DOHH2 (cell line): Measurements from ENCODE around the gene LRRC32.

ENCODE experiments used
- H3F3A ChIP-seq: fragments of 200-600 bp; sonication (generic), shearing (Covaris generic); 2 replicates; pipeline ENCODE4 v1.6.0; 2016; ENCODE audit warnings: antibody characterized with exemption, mild to moderate bottlenecking; ENCODE audit not compliant: control insufficient read depth, insufficient read depth
- H3K27ac ChIP-seq: fragments of 200-600 bp; sonication (generic); 2 replicates; pipeline ENCODE4 v1.5.1; 2014; ENCODE audit warnings: low read depth, mild to moderate bottlenecking, low read length, moderate library complexity
- H3K27me3 ChIP-seq: fragments of 200-600 bp; sonication (generic); 2 replicates; pipeline ENCODE4 v1.6.1; 2014; ENCODE audit warnings: mild to moderate bottlenecking, low read length, mixed read lengths; ENCODE audit not compliant: control insufficient read depth
- H3K36me3 ChIP-seq: fragments of 200-600 bp; sonication (generic); 2 replicates; pipeline ENCODE4 v1.6.1; 2014; ENCODE audit warnings: mild to moderate bottlenecking, low read length, moderate library complexity, mixed read lengths; ENCODE audit not compliant: control insufficient read depth
- H3K4me1 ChIP-seq: fragments of 200-600 bp; sonication (generic); 2 replicates; pipeline ENCODE4 v1.6.1; 2014; ENCODE audit warnings: mild to moderate bottlenecking, low read length, mixed read lengths; ENCODE audit not compliant: control insufficient read depth
- H3K4me2 ChIP-seq: fragments of 200-600 bp; sonication (generic); 2 replicates; pipeline ENCODE4 v1.6.0; 2014; ENCODE audit warnings: mild to moderate bottlenecking, low read length, moderate library complexity
- H3K4me3 ChIP-seq: fragments of 200-600 bp; sonication (generic); 2 replicates; pipeline ENCODE4 v1.5.1; 2014; ENCODE audit warnings: mild to moderate bottlenecking, low read length, mixed read lengths
- H3K79me2 ChIP-seq: fragments of 200-600 bp; sonication (generic); 2 replicates; pipeline ENCODE4 v1.6.1; 2014; ENCODE audit warnings: mild to moderate bottlenecking, low read length, mixed read lengths; ENCODE audit not compliant: control insufficient read depth
- H3K9me2 ChIP-seq: fragments of 200-600 bp; sonication (generic); replicated peaks from 2 replicates; pipeline ENCODE4 v1.6.1; 2014; ENCODE audit warnings: mild to moderate bottlenecking, low read length, mixed read lengths; ENCODE audit not compliant: control insufficient read depth
- H3K9me3 ChIP-seq: fragments of 200-600 bp; sonication (generic); 2 replicates; pipeline ENCODE4 v1.6.1; 2014; ENCODE audit warnings: antibody characterized with exemption, low read length, mixed read lengths; ENCODE audit not compliant: control insufficient read depth, insufficient read depth
- H4K20me1 ChIP-seq: fragments of 200-600 bp; sonication (generic); 2 replicates; pipeline ENCODE4 v1.6.0; 2014; ENCODE audit warnings: low read depth, mild to moderate bottlenecking, antibody characterized with exemption, low read length, moderate library complexity; ENCODE audit not compliant: control insufficient read depth, insufficient read depth
- CTCF ChIP-seq: fragments of 200-600 bp; sonication (generic); IDR thresholded peaks from one replicate; pipeline ENCODE4 v1.5.1; 2014; ENCODE audit warnings: antibody characterized with exemption, mild to moderate bottlenecking, low read depth, low read length; ENCODE audit not compliant: poor library complexity, severe bottlenecking
- EZH2phosphoT487 ChIP-seq: fragments of 200-600 bp; sonication (generic); IDR thresholded peaks from 2 replicates; pipeline ENCODE4 v1.6.1; 2017; ENCODE audit warnings: borderline replicate concordance, mild to moderate bottlenecking, antibody characterized with exemption, low read length, moderate library complexity, mixed read lengths

Gene LRRC32

GRCh38 chr11:76682684-76683083 is 12.1 kb upstream of the LRRC32 start:
- peaks cover 3% of the 10 kb centered on the region; the same call in 1 of the 2 replicates for H3K27me3 ChIP-seq
- no peaks in the 10 kb centered on the region for H3F3A ChIP-seq
- no peaks in the 10 kb centered on the region for H3K79me2 ChIP-seq
- no peak for TF ChIP-seq CTCF
- no peak for TF ChIP-seq EZH2phosphoT487
- H3K4me2 ChIP-seq: peak overlapping the region; percentile 32
- peaks cover 48% of the 10 kb centered on the region for H3K4me1 ChIP-seq
- H3K27ac ChIP-seq: no peak overlapping the region
- H3K9me2 ChIP-seq: no peaks in the 10 kb centered on the region
- no peak overlapping the region for H3K4me3 ChIP-seq
- H4K20me1 ChIP-seq: no peaks in the 10 kb centered on the region
- no peaks in the 10 kb centered on the region for H3K36me3 ChIP-seq
- no peaks in the 10 kb centered on the region for H3K9me3 ChIP-seq

GRCh38 chr11:76682106-76682505 is 11.6 kb upstream of the LRRC32 start:
- Histone ChIP-seq H3K36me3 (no peaks in the 10 kb centered on the region), H3F3A (peaks cover under 1% of the 10 kb centered on the region; the same call in 1 of the 2 replicates), H3K27me3 (peaks cover 3% of the 10 kb centered on the region; the same call in 1 of the 2 replicates), H3K9me2 (no peaks in the 10 kb centered on the region), H3K79me2 (no peaks in the 10 kb centered on the region), H3K4me2 (peak overlapping the region; percentile 32; the same call in 1 of the 2 replicates), H3K4me1 (peaks cover 54% of the 10 kb centered on the region), H4K20me1 (no peaks in the 10 kb centered on the region), H3K9me3 (no peaks in the 10 kb centered on the region), H3K4me3 (no peak overlapping the region), H3K27ac (no peak overlapping the region)
- no peak for TF ChIP-seq CTCF
- no peak for TF ChIP-seq EZH2phosphoT487

GRCh38 chr11:76680518-76681425 is 10.2 kb upstream of the LRRC32 start:
- no peak overlapping the region for H3K27ac ChIP-seq
- H3K27me3 ChIP-seq: no peaks in the 10 kb centered on the region; the same call in 1 of the 2 replicates
- peak; percentile 93 for TF ChIP-seq CTCF
- no peak for TF ChIP-seq EZH2phosphoT487
- H3K36me3 ChIP-seq: no peaks in the 10 kb centered on the region
- no peaks in the 10 kb centered on the region for H3K79me2 ChIP-seq
- no peaks in the 10 kb centered on the region for H3K9me3 ChIP-seq
- H3K4me1 ChIP-seq: peaks cover 56% of the 10 kb centered on the region
- peaks cover 4% of the 10 kb centered on the region; the same call in 1 of the 2 replicates for H3F3A ChIP-seq
- peak overlapping the region; percentile 29 for H3K4me2 ChIP-seq
- no peak overlapping the region for H3K4me3 ChIP-seq
- H4K20me1 ChIP-seq: no peaks in the 10 kb centered on the region
- H3K9me2 ChIP-seq: no peaks in the 10 kb centered on the region
